Ectodermal cell (in vitro differentiated cells): ENCODE measurements around the gene ARSD.

Experiments
- H3K27ac ChIP-seq: 2 replicates; pipeline ENCODE4 v1.7.0; 2013; ENCODE audit warnings: mild to moderate bottlenecking, low read depth, low read length; ENCODE audit not compliant: insufficient read depth, poor library complexity, severe bottlenecking
- H3K27me3 ChIP-seq: 2 replicates; pipeline ENCODE4 v1.7.0; 2013; ENCODE audit warnings: mild to moderate bottlenecking, low read length; ENCODE audit not compliant: insufficient read depth, control insufficient read depth, poor library complexity, severe bottlenecking
- H3K36me3 ChIP-seq: one replicate; pipeline ENCODE4 v1.7.0; 2013; ENCODE audit warnings: low read length; ENCODE audit not compliant: control insufficient read depth, insufficient read depth
- H3K4me1 ChIP-seq: one replicate; pipeline ENCODE4 v1.7.0; 2013; ENCODE audit warnings: low read length; ENCODE audit not compliant: control insufficient read depth, insufficient read depth
- H3K4me3 ChIP-seq: 2 replicates; pipeline ENCODE4 v1.7.0; 2013; ENCODE audit warnings: low read depth, low read length, control low read depth; ENCODE audit not compliant: insufficient read depth
- H3K9me3 ChIP-seq: 2 replicates; pipeline ENCODE4 v1.7.0; 2013; ENCODE audit warnings: mild to moderate bottlenecking, low read length, moderate library complexity; ENCODE audit not compliant: control insufficient read depth
- WGBS, 2 experiments: methylation state at CpG; one replicate each; pipeline ENCODE4 v1.1.7; 2013; ENCODE audit warnings: missing lambda C conversion rate in 2 of 2; 5-methylcytosine and 5-hydroxymethylcytosine counted together

ARSD gene

GRCh38 chrX:2875136-2875481 lies 54.0 kb downstream of the ARSD start:
- Histone ChIP-seq H3K27me3 (no peaks in the 10 kb centered on the region), H3K36me3 (no peaks in the 10 kb centered on the region), H3K9me3 (no peaks in the 10 kb centered on the region), H3K27ac (no peak overlapping the region), H3K4me3 (no peak overlapping the region), H3K4me1 (no peaks in the 10 kb centered on the region)
- 90% methylated on average over 3 of the region's 3 CpGs; no CpG with 5 or more reads in 1 of the 2 experiments for WGBS, 2 experiments

- no peaks in the 10 kb centered on the region for H3K36me3 ChIP-seq
- H3K9me3 ChIP-seq, result no peaks in the 10 kb centered on the region
- H3K27me3 ChIP-seq, result no peaks in the 10 kb centered on the region
- H3K4me1 ChIP-seq, result no peaks in the 10 kb centered on the region
- WGBS, 2 experiments, result 93 to 96% methylated on average over 4 to 5 of the region's 5 CpGs
- no peak overlapping the region for H3K27ac ChIP-seq
- no peak overlapping the region for H3K4me3 ChIP-seq
Observed at GRCh38 chrX:2874222-2875135, 54.7 kb downstream of the ARSD start.

GRCh38 chrX:2872671-2873277 lies 56.4 kb downstream of the ARSD start:
- 95 to 96% methylated on average over 6 to 7 of the region's 7 CpGs for WGBS, 2 experiments
- H3K36me3 ChIP-seq, result no peaks in the 10 kb centered on the region
- H3K9me3 ChIP-seq, result no peaks in the 10 kb centered on the region
- no peak overlapping the region for H3K27ac ChIP-seq
- no peak overlapping the region for H3K4me3 ChIP-seq
- no peaks in the 10 kb centered on the region for H3K4me1 ChIP-seq
- H3K27me3 ChIP-seq, result no peaks in the 10 kb centered on the region

GRCh38 chrX:2871831-2872230 lies 57.3 kb downstream of the ARSD start:
- Histone ChIP-seq H3K27ac (no peak overlapping the region), H3K4me1 (no peaks in the 10 kb centered on the region), H3K9me3 (no peaks in the 10 kb centered on the region), H3K4me3 (no peak overlapping the region), H3K27me3 (no peaks in the 10 kb centered on the region), H3K36me3 (no peaks in the 10 kb centered on the region)
- WGBS, 2 experiments, result 85 to 94% methylated on average over 2 of the region's 2 CpGs

- H3K9me3 ChIP-seq, result no peaks in the 10 kb centered on the region
- no peak overlapping the region for H3K4me3 ChIP-seq
- H3K4me1 ChIP-seq, result no peaks in the 10 kb centered on the region
- no peak overlapping the region for H3K27ac ChIP-seq
- no peaks in the 10 kb centered on the region for H3K27me3 ChIP-seq
- H3K36me3 ChIP-seq, result peaks cover 5% of the 10 kb centered on the region
Observed at GRCh38 chrX:2870650-2871049, 58.5 kb downstream of the ARSD start.

- 93 to 96% methylated on average over 7 of the region's 7 CpGs for WGBS, 2 experiments
- H3K36me3 ChIP-seq, result peaks cover 5% of the 10 kb centered on the region
- no peak overlapping the region for H3K27ac ChIP-seq
- H3K27me3 ChIP-seq, result no peaks in the 10 kb centered on the region
- H3K4me1 ChIP-seq, result no peaks in the 10 kb centered on the region
- no peaks in the 10 kb centered on the region for H3K9me3 ChIP-seq
- no peak overlapping the region for H3K4me3 ChIP-seq
Observed at GRCh38 chrX:2867206-2867605, 61.9 kb downstream of the ARSD start.

GRCh38 chrX:2863646-2864045 lies 65.5 kb downstream of the ARSD start:
- no peaks in the 10 kb centered on the region for H3K9me3 ChIP-seq
- H3K27me3 ChIP-seq, result no peaks in the 10 kb centered on the region
- WGBS, 2 experiments, result 79% methylated on average over 6 of the region's 6 CpGs
- H3K4me1 ChIP-seq, result no peaks in the 10 kb centered on the region
- no peak overlapping the region for H3K27ac ChIP-seq
- H3K4me3 ChIP-seq, result no peak overlapping the region
- peaks cover 9% of the 10 kb centered on the region for H3K36me3 ChIP-seq

GRCh38 chrX:2862404-2862803 lies 66.7 kb downstream of the ARSD start:
- H3K27me3 ChIP-seq, result no peaks in the 10 kb centered on the region
- H3K4me1 ChIP-seq, result no peaks in the 10 kb centered on the region
- H3K27ac ChIP-seq, result no peak overlapping the region
- H3K9me3 ChIP-seq, result no peaks in the 10 kb centered on the region
- peaks cover 9% of the 10 kb centered on the region for H3K36me3 ChIP-seq
- 92 to 96% methylated on average over 7 to 9 of the region's 9 CpGs for WGBS, 2 experiments
- H3K4me3 ChIP-seq, result no peak overlapping the region

GRCh38 chrX:2859197-2859797 lies 69.8 kb downstream of the ARSD start:
- no peak overlapping the region for H3K27ac ChIP-seq
- H3K27me3 ChIP-seq, result no peaks in the 10 kb centered on the region
- 100% methylated on average over 1 of the region's 1 CpG; no CpG with 5 or more reads in 1 of the 2 experiments for WGBS, 2 experiments
- peaks cover 11% of the 10 kb centered on the region for H3K36me3 ChIP-seq
- no peaks in the 10 kb centered on the region for H3K4me1 ChIP-seq
- no peaks in the 10 kb centered on the region for H3K9me3 ChIP-seq
- no peak overlapping the region for H3K4me3 ChIP-seq

- H3K36me3 ChIP-seq, result peaks cover 11% of the 10 kb centered on the region
- H3K4me1 ChIP-seq, result no peaks in the 10 kb centered on the region
- no peak overlapping the region for H3K27ac ChIP-seq
- 97 to 100% methylated on average over 2 of the region's 3 CpGs for WGBS, 2 experiments
- no peaks in the 10 kb centered on the region for H3K9me3 ChIP-seq
- H3K4me3 ChIP-seq, result no peak overlapping the region
- no peaks in the 10 kb centered on the region for H3K27me3 ChIP-seq
Observed at GRCh38 chrX:2857566-2857965, 71.6 kb downstream of the ARSD start.
